WTC11 (cell line): Measurements from ENCODE around the gene CEP85L. TPM values are rescaled to one million over a fixed set of nuclear protein-coding genes. Genes with fewer than 3 reads are reported as not detected.
A peak's percentile ranks its signal among the peaks of the same experiment; 100 is the strongest.

Source experiments
- ATAC-seq: fragments of 200-7000 bp; cut with Tn5 transposase; 2 replicates; pipeline ENCODE4 v1.10.0; 2021; ENCODE audit warnings: mild to moderate bottlenecking, moderate library complexity
- CTCF ChIA-PET: fragments of 300-600 bp; sonication (Branson Sonifier 250); formaldehyde crosslinking; loops from one replicate; lab custom pipeline; 2021; ENCODE audit warnings: antibody characterized with exemption; lab: Charles Lee
- POLR2A ChIA-PET: fragments of 350-600 bp; sonication (Branson Sonifier 250); formaldehyde crosslinking; loops from one replicate; lab custom pipeline; 2021; ENCODE audit warnings: antibody characterized with exemption; lab: Charles Lee
- DNase-seq: peaks from one replicate; pipeline ENCODE4 v3.0.0; 2021; ENCODE audit warnings: low spot score
- H3K27ac Mint-ChIP-seq: 2 replicates; pipeline ENCODE4 v1.8.0; 2021; ENCODE audit warnings: mixed read lengths
- H3K27me3 Mint-ChIP-seq: 2 replicates; pipeline ENCODE4 v1.8.0; 2021; ENCODE audit warnings: low read depth, mild to moderate bottlenecking, moderate library complexity, mixed read lengths
- H3K36me3 Mint-ChIP-seq: 2 replicates; pipeline ENCODE4 v1.8.0; 2021; ENCODE audit warnings: mixed read lengths
- H3K4me1 Mint-ChIP-seq: 2 replicates; pipeline ENCODE4 v1.8.0; 2022; ENCODE audit warnings: mixed read lengths
- H3K4me3 Mint-ChIP-seq: 2 replicates; pipeline ENCODE4 v1.8.0; 2021; ENCODE audit warnings: mild to moderate bottlenecking, moderate library complexity, mixed read lengths
- H3K9me3 Mint-ChIP-seq: 2 replicates; pipeline ENCODE4 v1.8.0; 2021; ENCODE audit warnings: mixed read lengths
- ATF3 ChIP-seq: sonication (generic); formaldehyde crosslinking; conservative IDR thresholded peaks from 2 replicates; pipeline ENCODE4 v1.8.1; 2022; ENCODE audit warnings: mild to moderate bottlenecking, missing genetic modification reagents
- CREM ChIP-seq: sonication (generic); formaldehyde crosslinking; IDR thresholded peaks from 2 replicates; pipeline ENCODE4 v1.8.1; 2022; ENCODE audit warnings: mild to moderate bottlenecking, missing genetic modification reagents, moderate library complexity
- CTCF ChIP-seq: fragments of 200-600 bp; IDR thresholded peaks from 2 replicates; pipeline ENCODE4 v1.8.0; 2022; ENCODE audit warnings: antibody characterized with exemption
- HMGA2 ChIP-seq: fragments of 250-450 bp; sonication (Bioruptor Pico); IDR thresholded peaks from 2 replicates; pipeline ENCODE4 v1.4.0; 2021; ENCODE audit warnings: mild to moderate bottlenecking, moderate library complexity
- MLX ChIP-seq: sonication (generic); formaldehyde crosslinking; IDR thresholded peaks from 2 replicates; pipeline ENCODE4 v1.8.1; 2023; ENCODE audit warnings: mild to moderate bottlenecking, missing genetic modification reagents, moderate library complexity
- MYBL2 ChIP-seq: sonication (generic); formaldehyde crosslinking; IDR thresholded peaks from 2 replicates; pipeline ENCODE4 v1.8.1; 2023; ENCODE audit warnings: mild to moderate bottlenecking, moderate library complexity, missing genetic modification reagents
- NFYB ChIP-seq: sonication (generic); formaldehyde crosslinking; conservative IDR thresholded peaks from 2 replicates; pipeline ENCODE4 v1.8.0; 2022; ENCODE audit warnings: low read depth, missing genetic modification reagents
- PREB ChIP-seq: sonication (generic); formaldehyde crosslinking; IDR thresholded peaks from 2 replicates; pipeline ENCODE4 v1.8.1; 2022; ENCODE audit warnings: mild to moderate bottlenecking, missing genetic modification reagents, moderate library complexity, borderline replicate concordance
- SP1 ChIP-seq: sonication (generic); formaldehyde crosslinking; conservative IDR thresholded peaks from 2 replicates; pipeline ENCODE4 v1.8.1; 2022; ENCODE audit warnings: missing genetic modification reagents
- TEAD1 ChIP-seq: sonication (generic); formaldehyde crosslinking; IDR thresholded peaks from 2 replicates; pipeline ENCODE4 v1.8.0; 2022; ENCODE audit warnings: mild to moderate bottlenecking, missing genetic modification reagents
- ZBTB21 ChIP-seq: sonication (generic); formaldehyde crosslinking; IDR thresholded peaks from 2 replicates; pipeline ENCODE4 v1.8.1; 2023; ENCODE audit warnings: mild to moderate bottlenecking, missing genetic modification reagents, borderline replicate concordance
- ZNF138 ChIP-seq: sonication (generic); formaldehyde crosslinking; conservative IDR thresholded peaks from 2 replicates; pipeline ENCODE4 v1.8.1; 2022; ENCODE audit warnings: mild to moderate bottlenecking, moderate library complexity, missing genetic modification reagents
- ZNF671 ChIP-seq: fragments of 250-450 bp; sonication (Bioruptor Pico); IDR thresholded peaks from 2 replicates; pipeline ENCODE4 v1.8.0; 2021; ENCODE audit warnings: mild to moderate bottlenecking
- total RNA-seq: library from RNA; stranded (reverse); gene quantifications from 3 replicates; pipeline ENCODE4 v1.2.3, GENCODE V29; 2021

CEP85L gene
- total RNA-seq, 1 experiment from 2014 or later = 32.5 TPM

- H3K36me3 Mint-ChIP-seq = no peaks in the 10 kb centered on the region; the same call in 1 of the 2 replicates
These were observed 100.0 kb downstream of the CEP85L start for GRCh38 chr6:118551063-118552053.

GRCh38 chr6:118548613-118549012, 102.8 kb downstream of the CEP85L start:
- Mint-ChIP-seq H3K36me3 (no peaks in the 10 kb centered on the region), H3K4me1 (peaks cover 8% of the 10 kb centered on the region), H3K27me3 (no peaks in the 10 kb centered on the region; the same call in 1 of the 2 replicates), H3K4me3 (no peak overlapping the region), H3K9me3 (no peaks in the 10 kb centered on the region), H3K27ac (no peak overlapping the region)
- DNase-seq (no peak), ATAC-seq (no peak)
- no peak for TF ChIP-seq CREM (CRISPR knock-in tag)
- no peak for TF ChIP-seq SP1
- no peak for TF ChIP-seq MYBL2 (CRISPR knock-in tag)
- TF ChIP-seq ZNF138 = no peak
- CTCF ChIA-PET = no interaction called here
- POLR2A ChIA-PET = no interaction called here

More at GRCh38 chr6:118551063-118552053, 100.0 kb downstream of the CEP85L start:
- Mint-ChIP-seq H3K9me3 (no peaks in the 10 kb centered on the region), H3K27me3 (no peaks in the 10 kb centered on the region), H3K27ac (no peak overlapping the region; the same call in 1 of the 2 replicates), H3K4me1 (peaks cover 5% of the 10 kb centered on the region), H3K4me3 (no peak overlapping the region)
- peak; percentile 82 for ATAC-seq
- ChIA-PET CTCF (no interaction called here), POLR2A (no interaction called here)
- DNase-seq = no peak
- peak; percentile 42 for TF ChIP-seq CTCF
- no peak for TF ChIP-seq ZBTB21 (CRISPR knock-in tag)
- no peak for TF ChIP-seq MLX (CRISPR knock-in tag)

GRCh38 chr6:118548136-118548535, 103.3 kb downstream of the CEP85L start, which contains the start of gene PLN:
Gene PLN, plus strand, starts transcription at chr6:118548296. Its CDS starts 10,626 bp downstream, at chr6:118558922.
- no peaks in the 10 kb centered on the region for H3K36me3 Mint-ChIP-seq
- H3K27ac Mint-ChIP-seq = peak within 1 kb of the TSS; percentile 40; the same call in 1 of the 2 replicates
- H3K9me3 Mint-ChIP-seq = no peaks in the 10 kb centered on the region
- ChIA-PET CTCF (no interaction called here), POLR2A (no interaction called here)
- DNase-seq (no peak), ATAC-seq (no peak; the same call in 1 of the 2 replicates)
- no peak within 1 kb of the TSS for H3K4me3 Mint-ChIP-seq
- H3K4me1 Mint-ChIP-seq = peaks cover 9% of the 10 kb centered on the region
- TF ChIP-seq ZNF671 (no peak), HMGA2 (no peak), TEAD1 (no peak), NFYB (CRISPR knock-in tag) (no peak), PREB (CRISPR knock-in tag) (no peak)
- H3K27me3 Mint-ChIP-seq = no peaks in the 10 kb centered on the region; the same call in 1 of the 2 replicates

GRCh38 chr6:118546880-118547218, 104.5 kb downstream of the CEP85L start:
- Mint-ChIP-seq H3K27ac (no peak overlapping the region), H3K9me3 (no peaks in the 10 kb centered on the region), H3K4me1 (peaks cover 15% of the 10 kb centered on the region), H3K4me3 (no peak overlapping the region), H3K36me3 (no peaks in the 10 kb centered on the region), H3K27me3 (no peaks in the 10 kb centered on the region; the same call in 1 of the 2 replicates)
- no peak for DNase-seq
- ChIA-PET POLR2A (no interaction called here), CTCF (no interaction called here)
- TF ChIP-seq ATF3 (CRISPR knock-in tag) (no peak), MYBL2 (CRISPR knock-in tag) (no peak)
- ATAC-seq = no peak
